A549 (cell line): ENCODE results near the gene TFF3. TPM values are rescaled to one million over a fixed set of nuclear protein-coding genes. Genes with fewer than 3 reads are reported as not detected.

Source experiments
- ATAC-seq, 2 experiments: fragments of 200-7000 bp in 1 of 2; fragments of >200 bp in 1 of 2; cut with Nextera tagmentation in 1 of 2; cut with Tn5 transposase in 1 of 2; 3 replicates each; pipeline versions ENCODE4 v1.8.0 to v1.9.1; 2018 to 2020; ENCODE audit warnings: mild to moderate bottlenecking in 1 of 2, moderate library complexity in 1 of 2
- CTCF ChIA-PET: fragments of 300-600 bp; sonication (Branson Sonifier 250); formaldehyde crosslinking; extraction: SDS; loops from one replicate; lab custom pipeline; 2021; ENCODE audit warnings: antibody characterized with exemption, inconsistent platforms; lab: Yijun Ruan, JAX
- POLR2A ChIA-PET: fragments of 350-600 bp; formaldehyde crosslinking; extraction: SDS; loops from one replicate; lab custom pipeline; 2021; ENCODE audit warnings: antibody characterized with exemption, inconsistent platforms; lab: Yijun Ruan, JAX
- DNase-seq, 2 experiments: peaks; one replicate each; pipeline versions ENCODE4 v3.0.0 to v3.0.0-alpha.2; 2011 to 2016; ENCODE audit warnings: low read depth in 1 of 2, low spot score in 1 of 2
- FAIRE-seq: peaks from 2 replicates; lab custom pipeline; 2011; peaks lifted over from hg19 to GRCh38; lab: Jason Lieb, UNC
- H3K27ac ChIP-seq, 2 experiments: fragments of >200 bp; sonication (Bioruptor Twin); formaldehyde crosslinking; 3 replicates each; pipeline ENCODE4 v1.5.1; 2016 to 2017
- H3K4me1 ChIP-seq: fragments of >200 bp; sonication (Bioruptor Twin); formaldehyde crosslinking; 3 replicates; pipeline ENCODE4 v1.6.1; 2016
- H3K4me2 ChIP-seq: fragments of >200 bp; sonication (Bioruptor Twin); formaldehyde crosslinking; 3 replicates; pipeline ENCODE4 v1.6.1; 2016
- H3K4me3 ChIP-seq: fragments of >200 bp; sonication (Bioruptor Twin); formaldehyde crosslinking; 3 replicates; pipeline ENCODE4 v1.5.1; 2016
- H3K9me3 ChIP-seq: fragments of >200 bp; sonication (Bioruptor Twin); formaldehyde crosslinking; 3 replicates; pipeline ENCODE4 v1.6.1; 2016
- BHLHE40 ChIP-seq: IDR thresholded peaks from 2 replicates; pipeline ENCODE4 v1.6.1; 2012; ENCODE audit warnings: low read depth, low read length, inconsistent platforms
- CBX2 ChIP-seq: fragments of 200-600 bp; sonication (generic); IDR thresholded peaks from 2 replicates; pipeline ENCODE4 v1.6.1; 2016; ENCODE audit warnings: low read depth, mild to moderate bottlenecking, borderline replicate concordance
- CHD2 ChIP-seq: fragments of 150-350 bp; IDR thresholded peaks from 2 replicates; pipeline ENCODE4 v1.6.1; 2014; ENCODE audit warnings: low read length; ENCODE audit not compliant: partially characterized antibody
- EHF ChIP-seq: fragments of 250-450 bp; sonication (Bioruptor Pico); IDR thresholded peaks from 2 replicates; pipeline ENCODE4 v1.5.0; 2020; ENCODE audit warnings: mild to moderate bottlenecking
- FOSB ChIP-seq: fragments of 250-450 bp; sonication (Bioruptor Pico); IDR thresholded peaks from 2 replicates; pipeline ENCODE4 v1.5.0; 2020; ENCODE audit warnings: mild to moderate bottlenecking, moderate library complexity
- HDAC2 ChIP-seq: fragments of 200-600 bp; sonication (generic); IDR thresholded peaks from 2 replicates; pipeline ENCODE4 v1.6.1; 2016
- HOXB13 ChIP-seq: fragments of 250-450 bp; sonication (Bioruptor Pico); IDR thresholded peaks from 2 replicates; pipeline ENCODE4 v1.5.0; 2020; ENCODE audit warnings: low read depth, mild to moderate bottlenecking, moderate library complexity
- KDM1A ChIP-seq: fragments of 200-600 bp; sonication (generic); IDR thresholded peaks from 2 replicates; pipeline ENCODE4 v1.6.1; 2016; ENCODE audit warnings: low read depth, mild to moderate bottlenecking
- KDM5A ChIP-seq: fragments of 200-600 bp; sonication (generic); IDR thresholded peaks from 2 replicates; pipeline ENCODE4 v1.6.1; 2016; ENCODE audit warnings: antibody characterized with exemption, mild to moderate bottlenecking
- MAZ ChIP-seq: fragments of 150-350 bp; IDR thresholded peaks from 2 replicates; pipeline ENCODE4 v1.6.1; 2014; ENCODE audit warnings: antibody characterized with exemption, low read depth, low read length, borderline replicate concordance
- MYC ChIP-seq: IDR thresholded peaks from 2 replicates; pipeline ENCODE4 v1.6.1; 2012; ENCODE audit warnings: mild to moderate bottlenecking, inconsistent platforms, low read length, improper control_type of control experiment, borderline replicate concordance
- NFE2L2 ChIP-seq: fragments of 150-350 bp; conservative IDR thresholded peaks from 2 replicates; pipeline ENCODE4 v1.6.1; 2014; ENCODE audit warnings: low read length
- PHF8 ChIP-seq: fragments of 200-600 bp; sonication (generic); IDR thresholded peaks from 2 replicates; pipeline ENCODE4 v1.6.1; 2016; ENCODE audit warnings: low read depth, mild to moderate bottlenecking, antibody characterized with exemption, moderate library complexity, borderline replicate concordance
- POLR2A ChIP-seq: IDR thresholded peaks from 2 replicates; pipeline ENCODE4 v1.6.1; 2012; ENCODE audit warnings: mild to moderate bottlenecking, low read length
- RCOR1 ChIP-seq: fragments of 150-350 bp; IDR thresholded peaks from 2 replicates; pipeline ENCODE4 v1.6.1; 2014; ENCODE audit warnings: antibody characterized with exemption, low read length, low read depth
- RNF2 ChIP-seq: fragments of 200-600 bp; sonication (generic); IDR thresholded peaks from 2 replicates; pipeline ENCODE4 v1.6.1; 2016; ENCODE audit warnings: low read depth, mild to moderate bottlenecking, antibody characterized with exemption, moderate library complexity, borderline replicate concordance
- ZFP36 ChIP-seq: fragments of 450-650 bp; IDR thresholded peaks from 2 replicates; pipeline ENCODE4 v1.6.1; 2014; ENCODE audit warnings: borderline replicate concordance; ENCODE audit not compliant: partially characterized antibody
- ZSCAN20 ChIP-seq: fragments of 250-450 bp; sonication (Bioruptor Pico); IDR thresholded peaks from 2 replicates; pipeline ENCODE4 v1.8.0; 2022; ENCODE audit warnings: mild to moderate bottlenecking, moderate library complexity
- WGBS: methylation state at CpG from one replicate; pipeline ENCODE4 v1.1.6; 2017; ENCODE audit errors: missing lambda C conversion rate; 5-methylcytosine and 5-hydroxymethylcytosine counted together
- polyA minus RNA-seq: library from RNA; depleted of rRNA, polyadenylated mRNA; stranded (reverse); fragments of >200 nt; gene quantifications from 2 replicates; pipeline ENCODE4 v1.2.3, GENCODE V29; 2011; rRNA and poly(A)+ RNA removed
- polyA plus RNA-seq, 4 experiments: library from polyadenylated mRNA; depleted of rRNA in 3 of 4; stranded (reverse); fragments of >200 nt; fragmentation: RNase III in 1 of 4; extraction: RNeasy Plus Mini Kit Qiagen cat#74134 plus additional on column Dnase treatment in 1 of 4; gene quantifications; 2 replicates in 3 of 4; 3 replicates in 1 of 4; pipeline ENCODE4 v1.2.3, GENCODE V29; 2011 to 2017
- TF ChIP-seq, protein P1 (sequence below): IDR thresholded peaks from 2 replicates; pipeline ENCODE4 v1.6.1; 2012; ENCODE audit warnings: low read depth, borderline replicate concordance
- TF ChIP-seq, protein P2 (sequence below): fragments of 450-650 bp; IDR thresholded peaks from 2 replicates; pipeline ENCODE4 v1.6.1; 2014; ENCODE audit warnings: antibody characterized with exemption

Gene TFF3, protein sequence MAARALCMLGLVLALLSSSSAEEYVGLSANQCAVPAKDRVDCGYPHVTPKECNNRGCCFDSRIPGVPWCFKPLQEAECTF
- polyA plus RNA-seq (2011; rRNA removed) (0.33 and 0.43 TPM in 2 replicates), polyA plus RNA-seq (2017; fragmentation: RNase III; extraction: RNeasy Plus Mini Kit Qiagen cat#74134 plus additional on column Dnase treatment) (not detected in 3 replicates), polyA minus RNA-seq (0.21 TPM in 1 of 2 replicates, not detected in the other)
- 0.04 TPM in 1 of 2 replicates, not detected in the other for polyA plus RNA-seq (2012; cell fraction: cytosol; rRNA removed)
- not detected in 2 replicates for polyA plus RNA-seq (2012; cell fraction: nucleus; rRNA removed)

DNA sequence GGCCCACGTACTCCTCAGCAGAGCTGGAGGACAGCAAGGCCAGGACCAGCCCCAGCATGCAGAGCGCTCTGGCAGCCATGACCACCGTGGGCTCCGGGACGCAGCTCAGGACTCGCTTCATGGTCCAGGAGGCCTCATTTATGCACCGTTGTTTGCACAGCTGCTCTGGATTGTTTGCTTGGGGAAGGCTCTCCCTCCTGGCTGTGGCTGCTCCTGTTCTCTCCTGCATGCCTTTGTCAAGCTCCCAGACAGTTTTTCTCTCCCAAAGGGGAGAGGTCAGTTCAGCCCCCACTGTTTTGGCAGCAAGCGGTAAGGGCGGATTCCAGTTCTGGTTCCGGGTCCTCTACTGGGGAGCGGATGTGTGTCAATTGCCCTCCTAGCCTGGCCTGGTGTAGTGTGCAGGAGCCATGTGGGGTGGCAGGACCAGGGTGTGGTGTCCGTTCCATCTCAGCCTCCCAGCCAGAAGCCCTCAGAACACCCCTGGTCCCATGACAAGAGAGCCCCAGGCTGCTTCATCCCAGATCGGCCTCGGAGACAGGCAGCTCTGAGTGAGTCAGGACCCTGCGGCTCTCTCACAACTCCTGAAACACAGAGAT, at the start of gene TFF3:
Gene TFF3, minus strand, starts transcription at position 114 of the 596 bp plus-strand sequence. Its CDS starts 35 bp downstream, at position 79.
- no peak for TF ChIP-seq BHLHE40
- H3K4me1 ChIP-seq, result no peaks in the 10 kb centered on the region
- no peak for ATAC-seq
- no peak within 1 kb of the TSS for H3K4me2 ChIP-seq
- no peak for FAIRE-seq
- peak in 1 of 2 experiments; percentile 6 for DNase-seq
- WGBS, result 36% methylated on average over 12 of the region's 15 CpGs
- CTCF ChIA-PET, result interaction anchor here (1.1 kb wide), 1 partner anchor 133 kb away, joined by 3 read pairs; no protein-coding TSS in a partner anchor
- H3K4me3 ChIP-seq, result no peak within 1 kb of the TSS
- no peak within 1 kb of the TSS for H3K27ac ChIP-seq
- no peaks in the 10 kb centered on the region for H3K9me3 ChIP-seq
- POLR2A ChIA-PET, result no interaction called here

DNA sequence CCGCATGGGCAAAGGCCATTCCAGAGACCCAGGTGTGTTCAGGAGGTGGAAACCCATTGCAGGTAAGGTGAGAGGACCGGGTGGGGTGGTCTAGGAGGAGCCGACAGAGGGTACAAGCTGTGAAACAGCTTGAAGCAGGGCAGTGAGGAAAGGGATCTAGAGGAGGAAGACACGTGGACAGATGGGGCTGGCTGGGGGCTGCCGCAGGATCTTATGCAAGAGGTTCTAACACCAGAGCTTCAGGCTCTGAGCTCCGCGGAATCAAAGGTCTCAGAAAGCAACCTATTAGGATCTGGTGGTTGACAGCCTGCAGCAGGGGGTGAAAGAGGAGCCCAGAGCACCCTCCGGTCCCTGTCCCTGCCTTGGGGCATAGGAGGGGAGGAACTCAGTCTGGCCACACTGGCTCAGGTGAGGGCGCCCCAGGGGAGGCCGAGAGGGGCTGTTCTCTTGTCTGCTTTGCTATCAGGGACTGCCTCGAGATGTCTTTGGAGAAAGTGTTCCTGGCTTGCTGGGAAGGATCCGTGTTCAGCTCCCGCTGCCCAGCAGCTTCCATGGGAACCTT, 49.2 kb upstream of the TFF3 start:
- WGBS, result 89% methylated on average over 7 of the region's 13 CpGs
- DNase-seq (no peak), FAIRE-seq (no peak)
- H3K27ac ChIP-seq, result no peak overlapping the region
- H3K9me3 ChIP-seq, result no peaks in the 10 kb centered on the region
- CTCF ChIA-PET, result interaction anchor here (1.3 kb wide), 1 partner anchor 26 kb away, joined by 6 read pairs; no protein-coding TSS in a partner anchor
- no peak overlapping the region for H3K4me2 ChIP-seq
- TF ChIP-seq NFE2L2, result no peak
- no peak for TF ChIP-seq MYC
- no peak for TF ChIP-seq CHD2
- no peak for TF ChIP-seq ZSCAN20 (CRISPR knock-in tag)
- TF ChIP-seq EHF, result no peak
- TF ChIP-seq HOXB13 (CRISPR knock-in tag), result no peak
- TF ChIP-seq KDM5A, result no peak
- TF ChIP-seq POLR2A, result no peak
- TF ChIP-seq ZFP36, result no peak
- no peak for TF ChIP-seq BHLHE40
- TF ChIP-seq, protein P1, sequence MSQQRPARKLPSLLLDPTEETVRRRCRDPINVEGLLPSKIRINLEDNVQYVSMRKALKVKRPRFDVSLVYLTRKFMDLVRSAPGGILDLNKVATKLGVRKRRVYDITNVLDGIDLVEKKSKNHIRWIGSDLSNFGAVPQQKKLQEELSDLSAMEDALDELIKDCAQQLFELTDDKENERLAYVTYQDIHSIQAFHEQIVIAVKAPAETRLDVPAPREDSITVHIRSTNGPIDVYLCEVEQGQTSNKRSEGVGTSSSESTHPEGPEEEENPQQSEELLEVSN, result no peak
- TF ChIP-seq, protein P2, sequence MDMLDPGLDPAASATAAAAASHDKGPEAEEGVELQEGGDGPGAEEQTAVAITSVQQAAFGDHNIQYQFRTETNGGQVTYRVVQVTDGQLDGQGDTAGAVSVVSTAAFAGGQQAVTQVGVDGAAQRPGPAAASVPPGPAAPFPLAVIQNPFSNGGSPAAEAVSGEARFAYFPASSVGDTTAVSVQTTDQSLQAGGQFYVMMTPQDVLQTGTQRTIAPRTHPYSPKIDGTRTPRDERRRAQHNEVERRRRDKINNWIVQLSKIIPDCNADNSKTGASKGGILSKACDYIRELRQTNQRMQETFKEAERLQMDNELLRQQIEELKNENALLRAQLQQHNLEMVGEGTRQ, result no peak
- TF ChIP-seq CBX2, result no peak
- no peak for TF ChIP-seq FOSB (CRISPR knock-in tag)
- no peak for TF ChIP-seq PHF8
- no peak for TF ChIP-seq MAZ
- no peak for TF ChIP-seq KDM1A
- TF ChIP-seq HDAC2, result no peak
- TF ChIP-seq RNF2, result no peak
- TF ChIP-seq, all 56 proteins: peak for 0
- no peak for ATAC-seq
- H3K4me3 ChIP-seq, result no peak overlapping the region
- H3K4me1 ChIP-seq, result peaks cover 23% of the 10 kb centered on the region
- POLR2A ChIA-PET, result no interaction called here

DNA sequence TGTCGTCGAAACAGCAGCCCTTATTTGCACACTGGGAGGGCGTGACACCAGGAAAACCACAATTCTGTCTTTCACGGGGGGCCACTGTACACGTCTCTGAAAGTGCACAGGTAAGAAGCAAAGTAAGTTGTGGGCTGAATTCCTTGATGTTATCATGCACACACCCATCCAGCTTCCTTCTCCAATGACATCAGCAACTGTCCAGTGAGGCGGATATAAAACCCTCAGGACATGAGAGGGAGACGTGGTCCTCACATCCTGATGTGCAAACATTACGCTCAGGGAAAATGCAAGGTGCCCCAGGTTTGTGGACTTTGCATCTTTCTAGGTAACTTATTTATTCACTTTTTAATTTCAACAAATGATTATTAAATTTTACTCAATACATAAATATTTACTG, 48.1 kb upstream of the TFF3 start:
- H3K4me2 ChIP-seq, result peak overlapping the region; percentile 25; the same call in 2 of the 3 replicates
- ChIA-PET CTCF (no interaction called here), POLR2A (no interaction called here)
- TF ChIP-seq RCOR1, result no peak
- no peak for TF ChIP-seq PHF8
- ATAC-seq (no peak), DNase-seq (peak in 1 of 2 experiments; percentile 52), FAIRE-seq (no peak)
- peaks cover 23% of the 10 kb centered on the region for H3K4me1 ChIP-seq
- no peak overlapping the region for H3K27ac ChIP-seq
- H3K4me3 ChIP-seq, result no peak overlapping the region
- no peaks in the 10 kb centered on the region for H3K9me3 ChIP-seq
- WGBS, result 54% methylated on average over 8 of the region's 8 CpGs
